Prostate gland (tissue), 2 donors: ENCODE measurements around the gene CCDC85B. TPM values are rescaled to one million over a fixed set of nuclear protein-coding genes. Genes with fewer than 3 reads are reported as not detected.

Experiments used
- DNase-seq: peaks from one replicate; pipeline ENCODE4 v3.0.0-alpha.2; 2019; ENCODE audit warnings: low spot score
- H3K27ac ChIP-seq, 2 donors: fragments of 200-600 bp; sonication (generic); 2 replicates each; pipeline ENCODE4 v1.5.1; 2017 to 2019
- H3K27me3 ChIP-seq: fragments of 200-600 bp; sonication (generic); replicated peaks from 2 replicates; pipeline ENCODE4 v1.5.1; 2019; ENCODE audit not compliant: insufficient read depth
- H3K36me3 ChIP-seq, 2 donors: fragments of 200-600 bp; sonication (generic); 1 replicate in 1 of 2; 2 replicates in 1 of 2; pipeline versions ENCODE4 v1.5.1 to v1.8.1; 2017 to 2019
- H3K4me1 ChIP-seq: fragments of 200-600 bp; sonication (generic); replicated peaks from 2 replicates; pipeline ENCODE4 v1.5.1; 2019
- H3K4me3 ChIP-seq, 2 donors: fragments of 200-600 bp; sonication (generic); 2 replicates each; pipeline ENCODE4 v1.5.1; 2017 to 2019
- H3K9me3 ChIP-seq: fragments of 200-600 bp; sonication (generic); 2 replicates; pipeline ENCODE4 v1.5.1; 2017
- POLR2A ChIP-seq: fragments of 450-650 bp; IDR thresholded peaks from one replicate; pipeline ENCODE4 v1.6.1; 2016; ENCODE audit warnings: antibody characterized with exemption, mild to moderate bottlenecking
- POLR2AphosphoS5 ChIP-seq: sonication (generic); formaldehyde crosslinking; IDR thresholded peaks from one replicate; pipeline ENCODE4 v1.6.1; 2017; ENCODE audit warnings: antibody characterized with exemption
- WGBS: methylation state at CpG from one replicate; pipeline ENCODE4 v1.1.5; 2018; 5-methylcytosine and 5-hydroxymethylcytosine counted together
- intact Hi-C: fragments of 100-400 bp; cut with DNase I; formaldehyde crosslinking; loops from one replicate; pipeline ENCODE4 v1.14.2; 2022
- total RNA-seq, 2 donors: library from RNA; depleted of rRNA; stranded (reverse); fragments of >200 nt; gene quantifications; one replicate each; pipeline ENCODE4 v1.1.0, GENCODE V29; 2016
- TF ChIP-seq, protein P1 (sequence below), 4 experiments: fragments of 200-600 bp in 2 of 4; fragments of 450-650 bp in 2 of 4; sonication (generic) in 2 of 4; IDR thresholded peaks; 1 replicate in 3 of 4; 2 replicates in 1 of 4; pipeline ENCODE4 v1.5.1; 2016 to 2019; ENCODE audit warnings: antibody characterized with exemption in 4 of 4, mild to moderate bottlenecking in 2 of 4, moderate library complexity in 2 of 4

The CCDC85B gene
- total RNA-seq, 2 donors from 2014 or later: 40.4 to 55.0 TPM

GRCh38 chr11:65880844-65881421 lies 9.5 kb upstream of the CCDC85B start:
- DNase-seq: no peak
- no peaks in the 10 kb centered on the region for H3K9me3 ChIP-seq
- H3K4me1 ChIP-seq: no peaks in the 10 kb centered on the region
- no peaks in the 10 kb centered on the region for H3K36me3 ChIP-seq
- TF ChIP-seq, protein P1, sequence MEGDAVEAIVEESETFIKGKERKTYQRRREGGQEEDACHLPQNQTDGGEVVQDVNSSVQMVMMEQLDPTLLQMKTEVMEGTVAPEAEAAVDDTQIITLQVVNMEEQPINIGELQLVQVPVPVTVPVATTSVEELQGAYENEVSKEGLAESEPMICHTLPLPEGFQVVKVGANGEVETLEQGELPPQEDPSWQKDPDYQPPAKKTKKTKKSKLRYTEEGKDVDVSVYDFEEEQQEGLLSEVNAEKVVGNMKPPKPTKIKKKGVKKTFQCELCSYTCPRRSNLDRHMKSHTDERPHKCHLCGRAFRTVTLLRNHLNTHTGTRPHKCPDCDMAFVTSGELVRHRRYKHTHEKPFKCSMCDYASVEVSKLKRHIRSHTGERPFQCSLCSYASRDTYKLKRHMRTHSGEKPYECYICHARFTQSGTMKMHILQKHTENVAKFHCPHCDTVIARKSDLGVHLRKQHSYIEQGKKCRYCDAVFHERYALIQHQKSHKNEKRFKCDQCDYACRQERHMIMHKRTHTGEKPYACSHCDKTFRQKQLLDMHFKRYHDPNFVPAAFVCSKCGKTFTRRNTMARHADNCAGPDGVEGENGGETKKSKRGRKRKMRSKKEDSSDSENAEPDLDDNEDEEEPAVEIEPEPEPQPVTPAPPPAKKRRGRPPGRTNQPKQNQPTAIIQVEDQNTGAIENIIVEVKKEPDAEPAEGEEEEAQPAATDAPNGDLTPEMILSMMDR (IDR thresholded peaks at IDR 0.05): no peak
- TF ChIP-seq POLR2A (no peak), POLR2AphosphoS5 (no peak)
- H3K27ac ChIP-seq: no peak overlapping the region
- 59% methylated on average over 7 of the region's 7 CpGs for WGBS
- H3K4me3 ChIP-seq: no peak overlapping the region
- intact Hi-C loops: no loop called here
- H3K27me3 ChIP-seq: no peaks in the 10 kb centered on the region

- intact Hi-C loops: no loop called here
- no peak overlapping the region for H3K27ac ChIP-seq
- no peak for DNase-seq
- no peaks in the 10 kb centered on the region for H3K27me3 ChIP-seq
- WGBS: 85% methylated on average over 30 of the region's 30 CpGs
- H3K4me1 ChIP-seq: peaks cover 2% of the 10 kb centered on the region
- no peak for TF ChIP-seq POLR2A
- TF ChIP-seq, protein P1 (IDR thresholded peaks at IDR 0.05): no peak
- no peak for TF ChIP-seq POLR2AphosphoS5
- H3K9me3 ChIP-seq: no peaks in the 10 kb centered on the region
- no peaks in the 10 kb centered on the region for H3K36me3 ChIP-seq
- no peak overlapping the region for H3K4me3 ChIP-seq
Measured at GRCh38 chr11:65882120-65883057, 8.1 kb upstream of the CCDC85B start.

- H3K4me1 ChIP-seq: peaks cover 7% of the 10 kb centered on the region
- 91% methylated on average over 13 of the region's 13 CpGs for WGBS
- H3K9me3 ChIP-seq: no peaks in the 10 kb centered on the region
- intact Hi-C loops: no loop called here
- TF ChIP-seq POLR2AphosphoS5: no peak
- no peak for TF ChIP-seq POLR2A
- TF ChIP-seq, protein P1 (IDR thresholded peaks at IDR 0.05): no peak
- no peaks in the 10 kb centered on the region for H3K36me3 ChIP-seq
- H3K27ac ChIP-seq: no peak overlapping the region
- H3K27me3 ChIP-seq: no peaks in the 10 kb centered on the region
- no peak overlapping the region for H3K4me3 ChIP-seq
- no peak for DNase-seq
Measured at GRCh38 chr11:65883058-65883761, 7.3 kb upstream of the CCDC85B start.

DNA sequence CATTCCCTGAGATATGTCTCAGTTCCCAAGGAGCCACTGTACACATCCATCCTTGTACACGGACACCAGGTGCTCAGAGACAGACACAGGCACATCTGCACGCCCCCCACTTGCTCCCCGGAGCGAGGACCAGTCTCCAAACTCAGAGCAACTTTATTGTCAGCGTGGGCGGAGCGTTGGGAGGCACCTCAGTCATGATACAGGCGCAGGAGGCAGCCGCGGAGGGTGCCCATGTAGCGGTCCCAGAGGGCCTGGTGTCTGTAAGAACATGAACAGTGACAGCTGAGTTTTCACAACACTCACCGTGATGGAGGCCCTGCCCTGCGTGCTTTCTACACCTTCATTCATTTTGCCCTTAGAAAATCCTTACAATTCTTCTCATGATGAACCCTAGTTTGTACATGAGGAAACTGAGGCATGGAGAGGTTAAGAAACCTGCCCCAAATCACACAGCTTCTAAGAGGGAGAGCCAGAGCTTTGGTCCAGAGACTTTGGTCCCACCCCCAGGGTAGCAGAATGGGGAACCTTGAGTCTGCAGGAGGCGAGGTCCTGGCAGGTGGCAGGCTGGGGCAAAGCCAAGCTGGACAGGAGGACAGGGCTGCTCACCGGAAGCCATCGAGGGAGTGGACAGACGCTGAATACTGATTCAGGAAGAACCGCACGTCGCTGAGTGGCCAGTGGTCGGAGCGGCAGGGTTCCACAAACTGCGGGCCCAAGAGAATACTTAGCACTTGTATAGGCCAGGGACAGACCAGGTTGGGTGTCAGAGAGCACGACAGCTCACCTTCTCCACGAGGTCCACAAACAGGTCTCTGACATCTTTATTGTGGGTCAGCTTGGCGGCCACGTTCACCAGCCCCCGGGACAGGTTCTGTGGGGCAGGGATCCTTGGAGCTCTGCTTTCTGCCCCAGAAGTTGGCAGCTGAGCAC lies 6.4 kb upstream of the CCDC85B start:
- intact Hi-C loops: loop anchor here (2.0 kb wide), 1 partner anchor 105 kb away; no protein-coding TSS in a partner anchor
- H3K36me3 ChIP-seq: no peaks in the 10 kb centered on the region
- no peaks in the 10 kb centered on the region for H3K9me3 ChIP-seq
- TF ChIP-seq, protein P1 (IDR thresholded peaks at IDR 0.05): no peak
- TF ChIP-seq POLR2AphosphoS5 (no peak), POLR2A (no peak)
- no peaks in the 10 kb centered on the region for H3K27me3 ChIP-seq
- peaks cover 7% of the 10 kb centered on the region for H3K4me1 ChIP-seq
- DNase-seq: no peak
- 77% methylated on average over 28 of the region's 28 CpGs for WGBS
- H3K27ac ChIP-seq: no peak overlapping the region
- no peak overlapping the region for H3K4me3 ChIP-seq
